NCI-H1694 (cell line): ENCODE measurements around the gene DHX35.

Experiments
- DNase-seq: peaks from one replicate; lab custom pipeline; 2025; lab: John Stamatoyannopoulos, UW

Gene DHX35, protein sequence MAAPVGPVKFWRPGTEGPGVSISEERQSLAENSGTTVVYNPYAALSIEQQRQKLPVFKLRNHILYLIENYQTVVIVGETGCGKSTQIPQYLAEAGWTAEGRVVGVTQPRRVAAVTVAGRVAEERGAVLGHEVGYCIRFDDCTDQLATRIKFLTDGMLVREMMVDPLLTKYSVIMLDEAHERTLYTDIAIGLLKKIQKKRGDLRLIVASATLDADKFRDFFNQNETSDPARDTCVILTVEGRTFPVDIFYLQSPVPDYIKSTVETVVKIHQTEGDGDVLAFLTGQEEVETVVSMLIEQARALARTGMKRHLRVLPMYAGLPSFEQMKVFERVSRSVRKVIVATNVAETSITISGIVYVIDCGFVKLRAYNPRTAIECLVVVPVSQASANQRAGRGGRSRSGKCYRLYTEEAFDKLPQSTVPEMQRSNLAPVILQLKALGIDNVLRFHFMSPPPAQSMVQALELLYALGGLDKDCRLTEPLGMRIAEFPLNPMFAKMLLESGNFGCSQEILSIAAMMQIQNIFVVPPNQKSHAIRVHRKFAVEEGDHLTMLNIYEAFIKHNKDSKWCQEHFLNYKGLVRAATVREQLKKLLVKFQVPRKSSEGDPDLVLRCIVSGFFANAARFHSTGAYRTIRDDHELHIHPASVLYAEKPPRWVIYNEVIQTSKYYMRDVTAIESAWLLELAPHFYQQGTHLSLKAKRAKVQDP

DNA sequence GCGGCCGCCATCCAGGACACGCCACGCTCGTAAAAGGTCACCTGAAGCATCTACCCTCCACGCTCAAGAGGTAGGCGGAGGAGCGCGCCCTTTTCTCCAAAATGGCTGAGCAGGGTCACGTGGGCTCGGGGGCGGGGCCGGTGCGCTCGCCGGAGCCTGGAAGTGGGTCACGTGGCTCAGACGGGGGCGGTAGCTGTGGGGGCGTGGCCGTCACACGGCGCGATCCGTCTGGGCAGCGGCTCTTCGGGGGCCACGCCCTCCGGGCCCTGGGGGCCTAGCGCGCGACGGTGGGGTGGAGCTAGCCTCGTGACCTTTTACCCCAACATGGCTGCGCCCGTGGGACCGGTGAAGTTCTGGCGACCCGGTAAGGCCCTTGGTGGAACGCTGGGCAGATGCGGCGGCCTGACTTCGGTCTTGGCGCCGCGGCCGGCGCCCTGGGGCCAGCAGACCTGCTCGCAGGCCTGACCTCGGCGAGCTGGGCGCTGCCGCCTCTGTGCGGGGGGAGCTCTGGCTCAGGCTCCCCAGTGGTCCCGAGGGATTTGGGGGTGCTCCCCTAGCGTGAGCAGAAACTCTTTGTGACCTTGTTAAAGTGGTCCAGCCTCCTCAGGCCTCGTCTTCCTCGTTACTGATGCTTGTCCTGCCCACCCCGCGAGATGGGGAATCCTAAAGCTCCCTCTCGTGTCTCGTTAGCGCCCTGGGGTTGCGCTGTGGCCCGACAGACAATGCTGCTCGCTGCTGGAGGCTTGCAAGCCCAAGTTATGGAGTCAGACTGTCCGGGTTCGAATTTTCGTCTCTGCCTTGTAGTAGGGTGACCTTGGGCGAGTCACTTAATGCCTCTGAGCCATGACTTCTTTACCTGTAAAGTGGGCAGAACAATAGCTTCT is at the start of gene DHX35:
DHX35 (plus strand) TSS at position 301 of the 884 bp plus-strand sequence; CDS start at position 325, 24 bp downstream.
- DNase-seq = peak; percentile 87

DNA sequence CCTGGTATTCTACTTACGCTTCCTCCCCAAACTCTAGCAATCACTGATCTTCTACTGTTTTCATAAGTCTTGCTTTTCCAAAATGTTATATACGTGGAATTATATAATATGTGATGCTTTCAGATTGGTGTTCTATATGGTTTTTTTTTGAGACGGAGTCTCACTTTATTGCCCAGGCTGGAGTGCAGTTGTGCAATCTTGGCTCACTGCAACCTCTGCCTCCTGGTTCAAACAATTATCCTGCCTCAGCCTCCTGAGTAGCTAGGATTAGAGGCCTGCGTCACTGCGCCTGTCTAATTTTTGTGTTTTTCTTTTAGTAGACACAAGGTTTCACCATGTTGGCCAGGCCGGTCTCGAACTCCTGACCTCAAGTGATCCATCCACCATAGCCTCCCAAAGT is 46.8 kb upstream of the DHX35 start:
- DNase-seq = no peak

DNA sequence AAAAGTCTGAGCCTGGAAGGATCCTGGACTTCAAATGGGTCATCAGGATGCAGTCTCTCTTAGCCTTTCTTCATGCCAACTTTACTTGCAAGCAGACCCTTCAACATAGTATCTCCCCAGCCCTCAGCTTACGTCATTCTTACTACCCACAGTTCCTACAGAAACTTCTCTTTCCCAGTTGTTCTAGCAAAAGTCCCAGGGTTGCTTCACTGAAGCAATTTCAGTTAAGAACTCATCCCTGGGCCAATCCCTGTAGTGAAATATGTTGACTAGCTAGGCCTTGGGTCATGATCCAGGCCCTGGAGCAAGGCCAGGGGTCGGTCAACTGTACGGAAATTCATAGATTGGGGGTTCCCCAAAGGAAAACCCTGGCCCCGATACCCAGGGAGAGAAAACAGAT is 44.5 kb upstream of the DHX35 start:
- no peak for DNase-seq

DNA sequence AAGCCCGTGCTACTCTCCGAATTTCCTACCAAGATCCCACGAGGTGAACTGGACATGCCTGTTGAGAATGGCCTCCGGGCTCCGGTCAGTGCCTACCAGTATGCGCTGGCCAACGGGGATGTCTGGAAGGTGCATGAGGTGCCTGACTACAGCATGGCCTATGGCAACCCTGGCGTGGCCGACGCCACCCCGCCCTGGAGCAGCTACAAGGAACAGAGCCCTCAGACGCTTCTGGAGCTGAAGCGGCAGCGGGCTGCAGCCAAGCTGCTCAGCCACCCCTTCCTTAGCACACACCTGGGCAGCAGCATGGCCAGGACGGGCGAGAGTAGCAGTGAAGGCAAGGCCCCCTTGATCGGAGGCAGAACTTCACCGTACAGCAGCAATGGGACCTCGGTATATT is 44.0 kb upstream of the DHX35 start:
- no peak for DNase-seq

DNA sequence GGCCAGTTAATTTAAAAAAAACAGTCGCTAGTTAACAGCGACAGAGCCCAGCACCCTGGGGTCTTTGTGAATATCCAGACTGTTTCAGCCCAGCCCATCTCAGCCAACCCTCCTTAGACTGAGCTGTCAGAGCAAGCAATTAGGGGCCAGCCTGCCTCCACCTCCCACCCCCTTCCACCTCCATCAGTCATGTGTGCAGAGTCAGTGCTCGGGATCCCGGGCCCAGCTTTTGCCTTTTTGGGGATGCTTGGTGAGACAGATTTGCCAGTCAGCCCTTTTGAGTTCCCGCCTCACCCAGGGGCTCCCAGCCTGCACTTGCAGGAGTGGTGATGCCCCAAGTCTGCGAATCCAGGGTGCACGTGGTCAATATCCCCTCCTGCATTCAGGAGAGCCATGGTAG is 42.5 kb upstream of the DHX35 start:
- DNase-seq = no peak

DNA sequence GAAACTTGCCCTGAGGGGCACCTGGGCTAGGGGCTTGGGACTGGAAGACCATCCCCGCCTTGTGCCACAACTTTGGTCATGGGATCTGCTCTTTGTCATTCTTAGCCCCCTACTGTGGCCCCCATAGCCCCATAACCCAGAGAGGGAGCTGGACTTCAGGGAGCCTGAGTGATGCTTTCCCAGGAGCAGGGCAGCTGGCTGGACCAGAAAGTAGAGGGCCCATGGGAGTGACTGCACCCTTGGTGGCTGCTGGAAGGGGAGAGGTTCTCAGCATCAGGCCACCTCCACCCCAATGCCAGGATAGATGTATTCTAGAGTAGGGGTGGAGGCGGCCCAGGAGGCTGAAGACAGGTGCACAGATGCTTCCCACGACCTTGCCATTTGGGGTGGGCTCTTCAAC is 41.7 kb upstream of the DHX35 start:
- DNase-seq = no peak

DNA sequence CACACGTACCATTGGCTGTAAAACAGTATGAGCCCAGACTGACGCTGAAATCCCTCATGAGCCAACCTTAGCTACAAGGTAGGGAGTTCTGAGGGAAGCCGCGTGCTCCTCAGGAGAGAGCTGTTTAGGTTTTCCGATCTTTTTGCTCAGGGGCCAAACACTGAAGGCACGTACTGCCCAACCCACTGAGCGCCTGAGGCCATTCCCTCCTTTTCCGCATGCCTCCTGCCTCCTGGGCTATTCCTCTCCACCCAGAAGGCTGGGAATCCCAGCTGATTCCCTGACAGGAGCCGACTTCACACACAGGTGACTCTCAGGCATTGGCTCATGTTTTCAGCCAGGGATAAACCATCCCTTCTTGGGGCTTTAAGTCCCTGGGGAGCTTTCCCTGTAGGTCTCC is 41.3 kb upstream of the DHX35 start:
- DNase-seq = no peak

DNA sequence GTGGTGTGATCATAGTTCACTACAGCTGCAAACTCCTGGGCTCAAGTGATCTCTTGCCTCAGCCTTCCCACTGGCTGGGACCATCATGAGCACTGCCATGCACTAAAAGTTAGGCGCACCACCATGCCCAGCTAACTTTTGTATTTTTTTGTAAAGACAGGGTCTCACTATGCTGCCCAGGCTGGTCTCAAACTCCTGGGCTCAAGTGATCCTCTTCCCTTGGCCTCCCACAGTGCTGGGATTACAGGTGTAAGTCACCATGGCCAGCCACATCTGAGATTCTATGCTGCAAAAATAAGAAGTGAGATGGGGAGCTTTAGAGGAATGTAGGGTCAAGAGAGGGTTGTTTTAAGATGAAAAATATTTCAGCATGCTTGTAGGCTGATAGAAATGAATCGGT is 37.4 kb upstream of the DHX35 start:
- DNase-seq = no peak

DNA sequence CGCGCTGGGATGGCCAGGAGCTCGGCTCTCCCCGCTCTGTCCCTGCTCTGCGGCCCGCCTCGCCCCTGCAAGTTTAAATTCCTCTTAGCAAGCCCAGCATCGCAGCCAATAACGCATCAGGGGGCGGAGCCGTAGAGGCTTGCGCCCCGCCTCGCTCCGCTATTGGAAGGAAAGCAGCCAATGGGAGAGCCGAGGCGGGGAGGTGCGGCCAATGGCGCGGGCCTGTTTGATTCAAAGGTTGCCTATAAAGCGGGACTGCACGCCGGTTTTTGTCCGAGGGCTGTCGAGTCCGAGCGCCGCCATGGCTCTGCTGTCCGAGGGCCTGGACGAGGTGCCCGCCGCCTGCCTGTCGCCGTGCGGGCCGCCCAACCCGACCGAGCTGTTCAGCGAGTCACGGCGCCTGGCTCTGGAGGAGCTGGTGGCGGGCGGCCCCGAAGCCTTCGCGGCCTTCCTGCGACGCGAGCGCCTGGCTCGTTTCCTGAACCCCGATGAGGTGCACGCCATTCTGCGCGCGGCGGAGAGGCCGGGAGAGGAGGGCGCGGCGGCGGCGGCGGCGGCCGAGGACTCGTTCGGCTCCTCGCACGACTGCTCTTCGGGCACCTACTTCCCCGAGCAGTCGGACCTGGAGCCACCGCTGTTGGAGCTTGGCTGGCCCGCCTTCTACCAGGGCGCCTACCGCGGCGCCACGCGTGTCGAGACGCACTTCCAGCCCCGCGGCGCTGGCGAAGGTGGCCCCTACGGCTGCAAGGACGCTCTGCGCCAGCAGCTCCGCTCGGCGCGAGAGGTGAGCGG is 35.8 kb upstream of the DHX35 start, which contains the start of gene FAM83D:
FAM83D (plus strand) TSS at position 276 of the 792 bp plus-strand sequence; CDS start at position 302, 26 bp downstream.
- peak; percentile 96 for DNase-seq

DNA sequence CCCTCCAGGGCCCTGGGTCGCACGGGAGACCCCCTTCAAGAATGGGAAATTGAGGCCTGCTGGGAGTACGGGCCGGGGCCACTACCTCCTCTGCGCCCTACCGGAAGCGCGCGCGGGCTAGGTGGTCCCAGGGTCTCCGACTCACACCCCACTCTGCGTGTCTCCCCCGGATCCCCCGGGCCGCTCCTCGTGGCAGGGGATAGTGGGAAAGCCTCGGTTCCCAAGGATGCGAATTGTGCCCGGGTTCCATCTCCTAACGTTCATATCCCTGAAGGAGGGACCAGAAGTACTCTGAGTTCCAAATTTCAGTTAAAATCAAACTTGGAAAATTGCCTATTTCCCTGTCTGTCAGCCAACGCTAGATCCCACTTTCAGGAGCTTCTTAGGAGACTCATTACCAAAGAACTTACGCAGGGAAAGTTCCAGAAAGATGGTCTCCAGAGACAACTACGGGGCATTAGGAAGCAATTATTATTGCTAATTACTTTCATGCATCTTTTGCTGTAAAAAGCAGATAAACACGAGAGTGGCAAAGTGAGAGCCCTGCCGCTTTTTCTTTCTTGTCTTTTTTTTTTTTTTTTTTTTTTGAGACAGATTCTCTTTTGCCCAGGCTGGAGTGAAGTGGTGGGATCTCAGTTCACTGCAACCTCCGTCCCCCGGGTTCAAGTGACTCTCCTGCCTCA is 35.1 kb upstream of the DHX35 start:
- DNase-seq = no peak

DNA sequence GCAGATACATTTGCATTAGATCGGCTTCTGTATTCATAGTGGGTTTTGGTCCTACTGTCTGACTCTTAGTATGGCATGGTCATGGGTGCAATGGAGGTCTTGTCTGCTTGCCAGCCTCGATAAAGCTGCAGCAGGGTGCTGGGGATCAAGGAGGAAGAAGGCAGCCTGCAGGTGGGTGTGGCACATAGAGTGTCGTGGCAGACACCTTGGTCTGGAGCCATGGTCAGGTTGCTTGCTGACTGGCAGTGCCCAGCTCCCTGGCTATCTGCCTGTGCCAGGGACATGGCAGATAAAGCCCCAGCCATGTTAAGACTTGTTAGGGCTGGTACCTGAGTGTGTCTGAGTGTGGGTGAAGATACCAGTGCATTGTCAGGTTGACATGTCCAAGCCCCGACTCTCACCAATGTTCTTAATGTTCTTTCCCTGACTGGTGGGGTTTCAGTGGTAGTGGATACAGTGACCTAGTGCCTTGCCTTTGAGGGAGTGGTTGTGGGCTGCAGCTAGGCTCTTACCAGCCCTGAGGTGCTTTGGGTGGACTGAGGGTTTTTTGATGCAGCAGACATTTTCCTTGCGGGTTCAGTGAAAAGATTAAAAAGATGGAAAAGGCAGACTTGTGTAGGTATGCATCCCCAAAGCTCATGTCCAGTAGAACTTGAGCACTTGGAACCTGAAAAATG is 34.1 kb upstream of the DHX35 start:
- no peak for DNase-seq

DNA sequence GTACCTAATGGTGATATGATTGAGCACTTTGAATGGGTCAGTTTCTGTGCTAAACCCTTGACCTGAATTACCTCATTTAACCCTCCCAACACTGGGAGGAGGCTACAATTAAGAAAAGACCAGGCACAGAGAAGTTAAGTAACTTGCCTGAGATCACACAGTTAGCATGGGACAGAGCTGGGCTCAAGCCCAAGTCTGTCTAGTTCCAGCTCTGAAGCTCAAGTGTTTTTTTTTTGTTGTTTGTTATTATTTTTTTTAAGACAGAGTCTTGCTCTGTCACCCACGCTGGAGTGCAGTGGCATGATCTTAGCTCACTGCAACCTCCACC is 31.9 kb upstream of the DHX35 start:
- no peak for DNase-seq

DNA sequence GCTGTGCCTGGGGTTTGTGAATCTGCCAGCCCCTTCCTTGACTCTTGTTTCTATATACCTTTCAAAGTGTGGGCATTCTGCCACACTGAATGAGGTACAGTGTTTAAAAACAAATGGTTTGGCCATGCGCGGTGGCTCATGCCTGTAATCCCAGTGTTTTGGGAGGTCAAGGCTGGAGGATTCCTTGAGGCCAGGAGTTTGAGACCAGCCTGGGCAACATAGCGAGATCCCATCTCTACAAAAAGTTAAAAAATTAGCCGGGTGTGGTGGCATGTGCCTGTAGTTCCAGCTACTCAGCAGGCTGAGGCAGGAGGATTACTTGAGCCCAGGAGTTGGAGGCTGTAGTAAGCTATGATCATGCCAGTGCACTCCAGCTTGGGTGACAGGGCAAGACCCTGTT is 30.2 kb upstream of the DHX35 start:
- no peak for DNase-seq

DNA sequence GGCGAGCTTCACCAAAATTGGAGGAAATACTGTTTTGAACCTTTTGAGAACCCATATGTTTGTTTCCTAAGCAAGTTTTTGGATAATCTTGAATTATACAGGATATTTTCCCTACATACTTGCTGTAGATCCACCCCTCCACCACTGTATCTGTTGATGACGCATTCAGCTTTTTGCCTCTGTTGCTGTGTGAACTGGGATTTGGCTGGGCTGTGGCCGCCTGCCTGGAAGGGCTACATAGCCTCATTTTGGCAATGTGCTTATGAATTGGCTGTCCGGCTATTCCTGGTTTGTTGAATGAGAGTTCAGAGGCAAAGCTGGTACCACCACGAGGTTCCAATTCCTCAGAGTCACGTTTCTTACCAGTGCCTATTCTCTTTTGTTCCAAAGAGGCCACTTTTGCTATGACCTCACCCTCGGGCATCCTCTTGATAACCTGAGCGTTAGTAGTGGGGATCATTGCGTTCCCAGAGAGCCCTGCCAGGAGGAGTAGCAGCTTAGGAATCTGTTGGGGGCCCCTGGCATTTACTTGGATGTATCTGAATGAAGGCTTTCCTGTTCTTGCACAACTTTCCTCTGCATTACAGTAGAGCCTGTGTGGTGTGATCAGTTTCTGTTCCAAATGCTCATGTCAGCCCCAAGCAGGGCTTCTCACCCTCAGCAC is 29.6 kb upstream of the DHX35 start:
- no peak for DNase-seq

DNA sequence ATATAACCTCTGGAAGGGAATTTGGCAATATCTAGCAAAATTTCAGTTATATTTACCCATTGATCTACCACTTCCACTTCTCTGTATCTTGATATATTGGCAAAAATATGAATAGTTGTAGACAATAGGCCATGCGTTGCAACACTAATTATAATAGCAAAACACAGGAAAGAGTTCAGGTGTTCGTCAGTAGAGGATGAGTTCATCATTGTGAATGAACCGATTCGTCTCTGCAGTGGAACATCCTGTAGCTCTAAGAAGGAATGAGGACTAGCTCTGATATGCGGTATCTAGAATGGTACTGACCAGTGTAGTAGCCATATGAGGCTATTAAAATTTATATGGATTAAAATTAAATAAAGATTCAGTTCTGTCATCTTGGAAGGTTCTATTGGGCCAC is 27.6 kb upstream of the DHX35 start:
- DNase-seq = no peak

DNA sequence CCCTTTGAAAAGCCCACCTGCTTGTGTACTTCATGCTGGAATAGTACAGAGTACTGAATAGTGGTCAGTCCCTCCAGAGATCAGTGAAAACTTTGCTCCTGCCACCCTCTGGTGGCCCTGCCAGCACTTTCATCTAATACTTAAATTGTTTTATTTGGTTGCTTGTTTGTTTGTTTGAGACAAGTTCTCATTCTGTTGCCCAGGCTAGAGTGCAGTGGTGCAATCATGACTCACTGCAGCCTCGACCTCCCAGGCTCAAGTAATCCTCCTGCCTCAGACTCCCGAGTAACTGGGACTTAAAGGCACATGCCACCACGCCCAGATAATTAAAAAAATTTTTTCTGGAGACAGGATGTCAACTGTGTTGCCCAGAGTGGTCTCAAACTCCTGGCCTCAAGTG is 26.9 kb upstream of the DHX35 start:
- DNase-seq = no peak

DNA sequence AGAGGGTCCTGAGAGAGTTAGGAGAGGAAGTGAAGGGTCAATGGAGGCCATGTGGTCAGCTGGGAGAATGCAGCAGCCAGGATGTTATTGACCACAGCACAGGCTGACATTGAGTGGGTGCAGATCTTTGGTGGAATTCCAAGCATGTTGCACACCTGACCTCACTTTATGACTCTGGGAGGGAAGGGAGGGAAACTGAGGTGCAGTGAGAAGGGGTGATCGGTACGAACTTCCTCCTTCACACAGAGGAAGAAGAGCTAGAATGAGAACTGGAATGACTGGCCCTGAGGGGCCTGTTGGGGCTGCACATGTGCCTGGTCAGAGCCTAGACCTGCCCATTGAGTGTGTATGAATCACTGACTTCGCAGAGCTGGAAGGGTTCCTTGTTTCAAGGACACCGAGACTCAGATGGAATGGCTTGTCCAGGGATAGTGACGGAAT is 26.2 kb upstream of the DHX35 start:
- DNase-seq = no peak

DNA sequence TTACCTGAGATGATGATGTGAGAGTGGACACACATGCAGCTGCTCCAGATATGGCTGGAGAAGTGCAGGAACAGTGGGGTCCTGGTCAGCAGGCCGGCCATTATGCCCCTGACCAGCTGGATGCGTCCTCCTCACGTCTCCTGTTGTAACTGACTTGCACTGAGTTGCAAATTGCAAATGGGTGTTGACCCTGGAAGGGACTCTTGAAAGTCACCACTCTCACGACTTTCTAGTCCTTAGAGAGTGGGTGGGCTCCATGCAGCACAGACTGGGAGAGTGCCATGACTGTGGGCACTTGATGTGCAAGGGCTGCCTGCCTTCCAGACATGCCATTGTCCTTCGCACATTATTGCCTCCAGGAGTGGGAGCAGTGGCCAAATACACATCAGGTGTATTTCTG is 25.1 kb upstream of the DHX35 start:
- DNase-seq = no peak

DNA sequence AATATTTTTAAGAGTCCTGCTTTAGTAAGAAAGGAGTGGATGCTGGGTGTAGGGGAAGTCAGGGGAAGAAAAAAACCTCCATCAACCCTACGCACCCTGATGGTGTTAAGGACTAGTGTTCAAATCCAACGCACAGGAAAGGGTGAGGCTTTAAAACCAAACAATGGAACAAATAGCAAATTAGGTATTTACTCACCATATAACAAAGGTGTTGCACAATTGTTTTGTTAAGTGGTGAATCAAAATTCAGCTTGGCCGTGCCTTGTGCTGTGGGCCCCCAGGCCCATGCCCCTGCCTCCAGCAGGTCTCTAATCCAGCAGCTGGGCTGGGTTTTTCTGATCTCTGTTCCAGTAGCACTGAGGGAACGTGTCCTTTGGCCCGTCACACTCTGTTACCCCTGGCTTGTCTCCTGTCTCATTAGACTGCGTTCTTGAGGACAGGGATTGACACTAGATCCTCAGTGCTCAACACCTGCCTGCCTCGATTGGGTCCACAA is 24.1 kb upstream of the DHX35 start:
- DNase-seq = no peak

DNA sequence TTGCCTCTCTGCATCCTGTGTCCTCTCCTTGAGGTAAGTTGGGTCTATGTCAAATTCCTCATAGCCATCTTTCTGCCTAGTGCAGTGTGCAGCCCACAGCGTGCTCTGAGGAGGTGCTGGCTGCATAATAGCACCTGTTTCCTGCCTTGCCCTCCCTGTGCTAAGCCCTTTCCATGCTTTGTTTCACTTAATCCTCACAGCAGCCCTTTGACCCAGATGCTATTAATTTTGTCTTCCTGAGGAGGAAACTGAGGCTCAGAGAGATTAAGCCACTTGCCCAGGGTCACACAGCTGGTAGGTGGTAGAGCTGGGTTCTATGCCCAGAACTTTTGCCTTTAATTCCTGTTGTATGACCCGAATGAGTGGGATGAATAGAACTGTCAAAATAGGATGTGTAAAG is 22.5 kb upstream of the DHX35 start:
- no peak for DNase-seq
